Smooth muscle cell (in vitro differentiated cells): Measurements from ENCODE around the gene GNAS. TPM values are rescaled to one million over a fixed set of nuclear protein-coding genes. Genes with fewer than 3 reads are reported as not detected.

Experiments
- DNase-seq: peaks from one replicate; lab custom pipeline; 2025; ENCODE audit not compliant: unreplicated experiment; lab: John Stamatoyannopoulos, UW
- H2AFZ ChIP-seq: fragments of 200-600 bp; sonication (generic); 2 replicates; pipeline ENCODE4 v1.6.0; 2016; ENCODE audit warnings: antibody characterized with exemption, low read depth, mild to moderate bottlenecking
- H3F3A ChIP-seq: fragments of 200-600 bp; sonication (generic); 2 replicates; pipeline ENCODE4 v1.6.0; 2017; ENCODE audit warnings: antibody characterized with exemption, low read depth
- H3K27ac ChIP-seq: fragments of 200-600 bp; sonication (generic); 2 replicates; pipeline ENCODE4 v1.5.1; 2016; ENCODE audit warnings: low read depth, mild to moderate bottlenecking
- H3K27me3 ChIP-seq: fragments of 200-600 bp; sonication (generic); 2 replicates; pipeline ENCODE4 v1.6.1; 2016; ENCODE audit warnings: low read depth, mild to moderate bottlenecking
- H3K36me3 ChIP-seq: fragments of 200-600 bp; sonication (generic); 2 replicates; pipeline ENCODE4 v1.5.1; 2016; ENCODE audit warnings: low read depth
- H3K4me1 ChIP-seq: fragments of 200-600 bp; sonication (generic); 2 replicates; pipeline ENCODE4 v1.5.1; 2016; ENCODE audit warnings: low read depth
- H3K4me2 ChIP-seq: fragments of 200-600 bp; sonication (generic); 2 replicates; pipeline ENCODE4 v1.6.0; 2016; ENCODE audit warnings: mild to moderate bottlenecking
- H3K4me3 ChIP-seq: fragments of 200-600 bp; sonication (generic); 2 replicates; pipeline ENCODE4 v1.5.1; 2016; ENCODE audit warnings: mild to moderate bottlenecking
- H3K79me2 ChIP-seq: fragments of 200-600 bp; sonication (generic); 2 replicates; pipeline ENCODE4 v1.6.0; 2016; ENCODE audit warnings: low read depth, mild to moderate bottlenecking
- H3K9ac ChIP-seq: fragments of 200-600 bp; sonication (generic); 2 replicates; pipeline ENCODE4 v1.6.0; 2016; ENCODE audit warnings: low read depth
- H3K9me3 ChIP-seq: fragments of 200-600 bp; sonication (generic); replicated peaks from 2 replicates; pipeline ENCODE4 v1.5.1; 2016; ENCODE audit warnings: low read depth
- H4K20me1 ChIP-seq: fragments of 200-600 bp; sonication (generic); 2 replicates; pipeline ENCODE4 v1.6.0; 2016; ENCODE audit warnings: low read depth
- CTCF ChIP-seq: fragments of 200-600 bp; sonication (generic); IDR thresholded peaks from 2 replicates; pipeline ENCODE4 v1.5.1; 2017; ENCODE audit warnings: borderline replicate concordance, mild to moderate bottlenecking, antibody characterized with exemption; ENCODE audit not compliant: insufficient read depth, poor library complexity, severe bottlenecking
- WGBS: methylation state at CpG from one replicate; pipeline ENCODE4 v1.1.7; 2016; ENCODE audit warnings: low lambda C conversion rate; 5-methylcytosine and 5-hydroxymethylcytosine counted together
- polyA plus RNA-seq: library from polyadenylated mRNA; unstranded; fragments of >200 nt; fragmentation: Nextera tagmentation; extraction: Ambion mirVana; gene quantifications from 2 replicates; pipeline ENCODE4 v1.2.1, GENCODE V29; 2016
- total RNA-seq: library from RNA; depleted of rRNA; stranded (reverse); fragments of >200 nt; gene quantifications from 2 replicates; pipeline ENCODE4 v1.2.3, GENCODE V29; 2014

The GNAS gene
- total and polyA plus RNA-seq, 2 experiments from 2014 or later, result 1,240 to 1,914 TPM

DNA sequence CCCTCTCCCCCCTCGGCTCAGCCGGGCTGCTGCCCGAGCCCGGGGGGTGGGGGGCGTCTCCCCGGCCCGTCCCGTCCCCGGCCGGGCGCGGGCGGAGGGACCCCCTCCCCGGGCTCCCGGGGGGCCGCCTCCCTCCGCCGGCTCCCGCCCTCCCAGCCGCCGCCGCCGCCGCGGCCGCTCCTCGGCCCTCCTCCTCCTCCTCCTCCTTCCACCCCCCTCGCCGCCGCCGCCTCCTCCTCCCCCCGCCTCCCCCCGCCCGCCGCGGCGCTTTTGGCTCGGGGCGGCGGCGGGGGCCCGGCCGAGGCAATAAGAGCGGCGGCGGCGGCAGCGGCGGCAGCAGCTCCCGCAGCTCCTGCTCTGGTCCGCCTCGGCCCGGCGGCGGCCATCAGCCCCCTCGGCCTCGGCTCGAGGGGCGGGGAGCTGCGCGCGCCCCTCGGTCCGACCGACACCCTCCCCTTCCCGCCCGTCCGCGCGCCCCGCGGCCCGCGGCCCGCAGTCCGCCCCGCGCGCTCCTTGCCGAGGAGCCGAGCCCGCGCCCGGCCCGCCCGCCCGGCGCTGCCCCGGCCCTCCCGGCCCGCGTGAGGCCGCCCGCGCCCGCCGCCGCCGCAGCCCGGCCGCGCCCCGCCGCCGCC, 38.7 kb downstream of the GNAS start:
- H3F3A ChIP-seq, result peaks cover 5% of the 10 kb centered on the region
- peak; percentile 79 for DNase-seq
- H3K4me3 ChIP-seq, result peak overlapping the region; percentile 100
- H3K9ac ChIP-seq, result peak overlapping the region; percentile 99
- H3K4me2 ChIP-seq, result peak overlapping the region; percentile 99
- peaks cover 38% of the 10 kb centered on the region for H4K20me1 ChIP-seq
- H3K27me3 ChIP-seq, result no peaks in the 10 kb centered on the region
- no CpG with 5 or more reads among the region's 105 CpGs for WGBS
- no peaks in the 10 kb centered on the region for H3K9me3 ChIP-seq
- no peaks in the 10 kb centered on the region for H3K36me3 ChIP-seq
- TF ChIP-seq CTCF, result no peak
- peaks cover 38% of the 10 kb centered on the region for H3K4me1 ChIP-seq
- H3K79me2 ChIP-seq, result peaks cover 44% of the 10 kb centered on the region
- H3K27ac ChIP-seq, result peak overlapping the region; percentile 100
- no peak overlapping the region for H2AFZ ChIP-seq

GRCh38 chr20:58891718-58892140, 39.2 kb downstream of the GNAS start:
- Histone ChIP-seq H3K79me2 (peaks cover 49% of the 10 kb centered on the region), H3K4me2 (peak overlapping the region; percentile 96), H3K4me3 (peak overlapping the region; percentile 100), H3K9ac (peak overlapping the region; percentile 99), H3K9me3 (no peaks in the 10 kb centered on the region), H2AFZ (no peak overlapping the region), H3F3A (peaks cover 5% of the 10 kb centered on the region), H3K36me3 (no peaks in the 10 kb centered on the region), H3K27ac (peak overlapping the region; percentile 100), H3K4me1 (peaks cover 38% of the 10 kb centered on the region), H4K20me1 (peaks cover 43% of the 10 kb centered on the region), H3K27me3 (no peaks in the 10 kb centered on the region)
- WGBS, result no CpG with 5 or more reads among the region's 55 CpGs
- no peak for TF ChIP-seq CTCF
- DNase-seq, result no peak

DNA sequence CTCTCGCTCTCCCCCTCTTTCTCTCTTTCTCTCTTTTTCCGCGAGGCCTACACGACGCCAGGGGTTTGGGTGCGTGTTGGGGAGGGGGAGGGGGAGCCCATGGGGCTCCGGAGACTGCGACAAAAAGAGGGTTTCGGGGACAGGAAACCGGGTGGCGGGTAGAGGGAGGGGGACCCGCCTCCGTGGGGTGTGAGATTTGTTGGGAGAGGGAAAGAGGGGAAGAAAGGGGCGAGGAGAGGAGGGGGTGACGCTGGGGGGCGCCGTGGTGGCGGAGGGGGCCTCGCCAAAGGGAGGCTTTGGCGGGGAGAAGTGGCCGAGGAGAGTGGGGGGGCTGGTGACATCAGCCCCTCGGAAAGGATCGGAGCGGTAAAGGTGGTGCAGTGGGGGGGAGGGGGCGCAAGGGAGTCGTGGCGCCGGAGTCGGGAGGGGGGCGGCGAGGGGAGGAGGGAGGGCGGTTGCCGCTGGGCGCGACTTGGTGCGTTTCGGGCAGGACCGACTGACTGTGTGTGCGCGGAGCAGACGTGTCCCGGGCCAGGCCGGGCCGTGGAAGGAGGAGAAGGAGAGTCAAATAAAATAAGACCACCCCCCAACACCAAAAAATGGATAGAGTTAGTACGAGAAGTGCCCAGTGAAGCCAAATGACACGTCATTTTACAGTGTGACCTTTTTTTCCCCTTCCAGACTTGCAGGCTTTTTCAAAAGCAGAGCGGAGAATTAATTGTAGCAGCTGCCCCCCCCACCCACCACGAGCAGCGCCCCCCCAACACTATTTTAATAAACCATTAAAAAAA, 39.8 kb downstream of the GNAS start:
- Histone ChIP-seq H2AFZ (no peak overlapping the region), H3K36me3 (peaks cover 3% of the 10 kb centered on the region)
- WGBS, result 3% methylated on average over 10 of the region's 49 CpGs

More for the DNA sequence above, 39.8 kb downstream of the GNAS start:
- Histone ChIP-seq H4K20me1 (peaks cover 49% of the 10 kb centered on the region), H3K9me3 (no peaks in the 10 kb centered on the region), H3K27me3 (no peaks in the 10 kb centered on the region), H3K4me2 (peak overlapping the region; percentile 96), H3K4me3 (peak overlapping the region; percentile 100), H3F3A (peaks cover 11% of the 10 kb centered on the region), H3K79me2 (peaks cover 56% of the 10 kb centered on the region), H3K9ac (peak overlapping the region; percentile 99), H3K4me1 (peaks cover 44% of the 10 kb centered on the region), H3K27ac (peak overlapping the region; percentile 100)
- TF ChIP-seq CTCF, result peak; percentile 9
- peak; percentile 60 for DNase-seq
